Measurements from ENCODE around the gene SAFB2. TPM values are rescaled to one million over a fixed set of nuclear protein-coding genes. Genes with fewer than 3 reads are reported as not detected.

Gene SAFB2
- total and polyA plus RNA-seq, 10 of the 15 experiments (the other 5 are each of a cell fraction or from before 2014, with no cell fraction given) = 4.5 to 89.2 (median 42.9) TPM

DNA sequence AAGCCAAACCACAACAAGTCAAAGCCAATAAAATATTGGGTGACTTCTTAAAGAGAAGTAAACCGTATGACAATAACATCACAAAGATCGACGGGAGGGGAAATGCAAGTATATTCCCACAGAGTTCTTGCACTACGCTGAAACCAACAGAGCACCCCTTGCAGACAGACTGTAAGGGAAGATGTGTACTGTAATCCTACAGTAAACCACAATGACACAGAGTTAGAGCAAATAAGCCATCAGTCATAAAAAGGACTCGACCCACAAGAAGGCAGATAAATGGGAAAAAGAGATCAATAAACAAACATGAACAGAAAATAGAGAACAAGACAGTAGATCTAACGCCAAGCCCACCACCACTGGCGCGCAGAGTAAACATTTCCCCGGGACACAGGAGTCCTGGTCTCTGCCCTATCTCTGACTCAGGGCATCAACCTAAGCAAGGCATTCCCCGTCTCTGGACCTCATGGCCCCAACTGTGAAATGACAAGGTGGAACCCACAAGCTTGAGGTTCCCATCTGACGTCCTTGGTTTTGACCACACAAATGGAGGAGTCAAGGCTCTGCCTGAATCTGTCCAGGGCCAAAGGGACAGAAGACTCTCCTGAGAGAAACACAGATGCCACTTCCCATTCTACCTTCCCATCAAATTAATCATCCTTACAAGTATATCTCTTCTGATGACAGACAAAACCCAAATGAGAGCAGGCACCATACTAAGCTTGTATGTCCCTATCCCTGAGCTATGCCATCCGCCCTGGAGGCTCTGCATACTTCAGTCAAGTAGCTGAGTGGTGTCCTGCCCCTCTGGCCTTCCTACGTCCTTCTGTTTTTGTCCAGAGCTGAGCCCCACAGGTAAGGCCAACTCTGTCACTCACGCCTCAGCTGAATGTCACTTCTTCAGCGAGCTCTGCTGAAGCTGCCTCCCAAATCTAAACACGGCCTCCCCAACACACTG is 15.0 kb downstream of the SAFB2 start (continued):
- TF ChIP-seq, protein P1, sequence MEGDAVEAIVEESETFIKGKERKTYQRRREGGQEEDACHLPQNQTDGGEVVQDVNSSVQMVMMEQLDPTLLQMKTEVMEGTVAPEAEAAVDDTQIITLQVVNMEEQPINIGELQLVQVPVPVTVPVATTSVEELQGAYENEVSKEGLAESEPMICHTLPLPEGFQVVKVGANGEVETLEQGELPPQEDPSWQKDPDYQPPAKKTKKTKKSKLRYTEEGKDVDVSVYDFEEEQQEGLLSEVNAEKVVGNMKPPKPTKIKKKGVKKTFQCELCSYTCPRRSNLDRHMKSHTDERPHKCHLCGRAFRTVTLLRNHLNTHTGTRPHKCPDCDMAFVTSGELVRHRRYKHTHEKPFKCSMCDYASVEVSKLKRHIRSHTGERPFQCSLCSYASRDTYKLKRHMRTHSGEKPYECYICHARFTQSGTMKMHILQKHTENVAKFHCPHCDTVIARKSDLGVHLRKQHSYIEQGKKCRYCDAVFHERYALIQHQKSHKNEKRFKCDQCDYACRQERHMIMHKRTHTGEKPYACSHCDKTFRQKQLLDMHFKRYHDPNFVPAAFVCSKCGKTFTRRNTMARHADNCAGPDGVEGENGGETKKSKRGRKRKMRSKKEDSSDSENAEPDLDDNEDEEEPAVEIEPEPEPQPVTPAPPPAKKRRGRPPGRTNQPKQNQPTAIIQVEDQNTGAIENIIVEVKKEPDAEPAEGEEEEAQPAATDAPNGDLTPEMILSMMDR (IDR thresholded peaks at IDR 0.05 in 2 of 3, conservative IDR thresholded peaks at IDR 0.05 in 1 of 3; ENCODE audit: control insufficient read depth in 2 of 3, extremely low read depth in 1 of 3, insufficient read depth in 1 of 3, low read depth in 3 of 3, low read length in 3 of 3) = no peak
- no peak for TF ChIP-seq SPI1 (IDR thresholded peaks at IDR 0.05; ENCODE audit: borderline replicate concordance, insufficient read depth, low read depth, low read length)
- TF ChIP-seq, protein P2, sequence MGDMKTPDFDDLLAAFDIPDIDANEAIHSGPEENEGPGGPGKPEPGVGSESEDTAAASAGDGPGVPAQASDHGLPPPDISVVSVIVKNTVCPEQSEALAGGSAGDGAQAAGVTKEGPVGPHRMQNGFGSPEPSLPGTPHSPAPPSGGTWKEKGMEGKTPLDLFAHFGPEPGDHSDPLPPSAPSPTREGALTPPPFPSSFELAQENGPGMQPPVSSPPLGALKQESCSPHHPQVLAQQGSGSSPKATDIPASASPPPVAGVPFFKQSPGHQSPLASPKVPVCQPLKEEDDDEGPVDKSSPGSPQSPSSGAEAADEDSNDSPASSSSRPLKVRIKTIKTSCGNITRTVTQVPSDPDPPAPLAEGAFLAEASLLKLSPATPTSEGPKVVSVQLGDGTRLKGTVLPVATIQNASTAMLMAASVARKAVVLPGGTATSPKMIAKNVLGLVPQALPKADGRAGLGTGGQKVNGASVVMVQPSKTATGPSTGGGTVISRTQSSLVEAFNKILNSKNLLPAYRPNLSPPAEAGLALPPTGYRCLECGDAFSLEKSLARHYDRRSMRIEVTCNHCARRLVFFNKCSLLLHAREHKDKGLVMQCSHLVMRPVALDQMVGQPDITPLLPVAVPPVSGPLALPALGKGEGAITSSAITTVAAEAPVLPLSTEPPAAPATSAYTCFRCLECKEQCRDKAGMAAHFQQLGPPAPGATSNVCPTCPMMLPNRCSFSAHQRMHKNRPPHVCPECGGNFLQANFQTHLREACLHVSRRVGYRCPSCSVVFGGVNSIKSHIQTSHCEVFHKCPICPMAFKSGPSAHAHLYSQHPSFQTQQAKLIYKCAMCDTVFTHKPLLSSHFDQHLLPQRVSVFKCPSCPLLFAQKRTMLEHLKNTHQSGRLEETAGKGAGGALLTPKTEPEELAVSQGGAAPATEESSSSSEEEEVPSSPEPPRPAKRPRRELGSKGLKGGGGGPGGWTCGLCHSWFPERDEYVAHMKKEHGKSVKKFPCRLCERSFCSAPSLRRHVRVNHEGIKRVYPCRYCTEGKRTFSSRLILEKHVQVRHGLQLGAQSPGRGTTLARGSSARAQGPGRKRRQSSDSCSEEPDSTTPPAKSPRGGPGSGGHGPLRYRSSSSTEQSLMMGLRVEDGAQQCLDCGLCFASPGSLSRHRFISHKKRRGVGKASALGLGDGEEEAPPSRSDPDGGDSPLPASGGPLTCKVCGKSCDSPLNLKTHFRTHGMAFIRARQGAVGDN (IDR thresholded peaks at IDR 0.05) = no peak
- TF ChIP-seq, protein P3, sequence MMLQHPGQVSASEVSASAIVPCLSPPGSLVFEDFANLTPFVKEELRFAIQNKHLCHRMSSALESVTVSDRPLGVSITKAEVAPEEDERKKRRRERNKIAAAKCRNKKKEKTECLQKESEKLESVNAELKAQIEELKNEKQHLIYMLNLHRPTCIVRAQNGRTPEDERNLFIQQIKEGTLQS (IDR thresholded peaks at IDR 0.05; ENCODE audit: borderline replicate concordance, extremely low read depth, low read depth, low read length) = no peak
